ENCODE measurements around the gene POTEE.
"Not testable (repeated sequence)": the region's sequence is repeated elsewhere in the genome, so short reads cannot be mapped to it uniquely, and the experiment has no call there.

Gene POTEE

GRCh38 chr2:131209030-131209772, at the start of gene POTEE:
Gene POTEE, plus strand, starts transcription at chr2:131209536. Its CDS starts 8,867 bp downstream, at chr2:131218403.
- not testable (repeated sequence) for DNase-seq (ENCODE audit: low read depth); H3K4me3 ChIP-seq (ENCODE audit: control insufficient read depth, low read depth, low read length)

GRCh38 chr2:131165562-131165961, 43.8 kb upstream of the POTEE start:
- DNase-seq (ENCODE audit: low read depth); H3K4me3 ChIP-seq (ENCODE audit: control insufficient read depth, low read depth, low read length): not testable (repeated sequence)

GRCh38 chr2:131168538-131168937, 40.8 kb upstream of the POTEE start:
- no peak for DNase-seq (ENCODE audit: low read depth)
- TF ChIP-seq CTCF (conservative IDR thresholded peaks at IDR 0.05; ENCODE audit: control insufficient read depth, insufficient read depth, low read depth, low read length), result no peak
- no peak overlapping the region for H3K4me3 ChIP-seq (ENCODE audit: control insufficient read depth, low read depth, low read length)

- not testable (repeated sequence) for DNase-seq (ENCODE audit: low read depth)
Measured at GRCh38 chr2:131178050-131178449, 31.3 kb upstream of the POTEE start.

GRCh38 chr2:131178721-131179418, 30.5 kb upstream of the POTEE start:
- H3K4me3 ChIP-seq (ENCODE audit: control insufficient read depth, low read depth, low read length); DNase-seq (ENCODE audit: low read depth): not testable (repeated sequence)

More at GRCh38 chr2:131178050-131178449, 31.3 kb upstream of the POTEE start:
- not testable (repeated sequence) for H3K4me3 ChIP-seq (ENCODE audit: control insufficient read depth, low read depth, low read length)

- DNase-seq (ENCODE audit: low read depth), result not testable (repeated sequence)
Measured at GRCh38 chr2:131181451-131181850, 27.9 kb upstream of the POTEE start.

GRCh38 chr2:131193421-131193820, 15.9 kb upstream of the POTEE start:
- H3K4me3 ChIP-seq (ENCODE audit: control insufficient read depth, low read depth, low read length); DNase-seq (ENCODE audit: low read depth): not testable (repeated sequence)

More at GRCh38 chr2:131181451-131181850, 27.9 kb upstream of the POTEE start:
- not testable (repeated sequence) for H3K4me3 ChIP-seq (ENCODE audit: control insufficient read depth, low read depth, low read length)

- not testable (repeated sequence) for H3K4me3 ChIP-seq (ENCODE audit: control insufficient read depth, low read depth, low read length); DNase-seq (ENCODE audit: low read depth)
Measured at GRCh38 chr2:131196186-131196585, 13.2 kb upstream of the POTEE start.

GRCh38 chr2:131201098-131201497, 8.2 kb upstream of the POTEE start:
- H3K4me3 ChIP-seq (ENCODE audit: control insufficient read depth, low read depth, low read length), result no peak overlapping the region
- TF ChIP-seq CTCF (conservative IDR thresholded peaks at IDR 0.05; ENCODE audit: control insufficient read depth, insufficient read depth, low read depth, low read length), result no peak
- no peak for DNase-seq (ENCODE audit: low read depth)

- DNase-seq (ENCODE audit: low read depth); H3K4me3 ChIP-seq (ENCODE audit: control insufficient read depth, low read depth, low read length): not testable (repeated sequence)
Measured at GRCh38 chr2:131207839-131208238, 1.5 kb upstream of the POTEE start.

- not testable (repeated sequence) for H3K4me3 ChIP-seq (ENCODE audit: control insufficient read depth, low read depth, low read length); DNase-seq (ENCODE audit: low read depth)
Measured at GRCh38 chr2:131209773-131210104, 403 bp downstream of the POTEE start.

GRCh38 chr2:131210434-131211211, 1.3 kb downstream of the POTEE start:
- not testable (repeated sequence) for DNase-seq (ENCODE audit: low read depth)

GRCh38 chr2:131217238-131217986, 8.1 kb downstream of the POTEE start:
- H3K4me3 ChIP-seq (ENCODE audit: control insufficient read depth, low read depth, low read length); DNase-seq (ENCODE audit: low read depth): not testable (repeated sequence)

More at GRCh38 chr2:131210434-131211211, 1.3 kb downstream of the POTEE start:
- H3K4me3 ChIP-seq (ENCODE audit: control insufficient read depth, low read depth, low read length), result not testable (repeated sequence)

GRCh38 chr2:131235543-131236449, 26.5 kb downstream of the POTEE start:
- not testable (repeated sequence) for DNase-seq (ENCODE audit: low read depth); H3K4me3 ChIP-seq (ENCODE audit: control insufficient read depth, low read depth, low read length)
